HG03066 (cell line): ENCODE results near the gene SRBD1.

Experiments
- ATAC-seq: cut with Tn5 transposase; IDR thresholded peaks from one replicate; pipeline ENCODE4 v1.9.1; 2021; ENCODE audit warnings: low read depth; ENCODE audit not compliant: unreplicated experiment

The SRBD1 gene

DNA sequence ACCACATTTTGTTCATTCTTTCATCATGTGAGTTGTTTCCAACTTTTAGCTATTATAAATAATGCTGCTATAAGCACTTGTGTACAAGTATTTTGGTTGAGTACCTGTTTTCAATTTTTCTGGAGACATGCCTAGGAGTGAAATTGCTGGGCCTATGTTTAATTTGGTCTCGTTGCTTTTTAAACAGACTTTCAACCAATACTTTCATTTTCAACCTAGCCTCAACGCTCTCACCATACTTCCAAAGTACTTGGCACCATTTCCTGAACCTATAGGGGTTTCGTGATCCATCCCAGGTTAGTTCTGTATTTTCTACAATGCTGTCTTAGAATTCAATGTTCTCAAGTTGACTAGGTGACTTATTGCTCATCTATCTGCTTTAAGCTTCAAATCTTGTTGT, 126.1 kb downstream of the SRBD1 start:
- no peak for ATAC-seq

- no peak for ATAC-seq
Observed at GRCh38 chr2:45483997-45484396, 127.1 kb downstream of the SRBD1 start.

GRCh38 chr2:45477546-45477945, 133.5 kb downstream of the SRBD1 start:
- no peak for ATAC-seq

GRCh38 chr2:45470531-45470930, 140.5 kb downstream of the SRBD1 start:
- no peak for ATAC-seq

DNA sequence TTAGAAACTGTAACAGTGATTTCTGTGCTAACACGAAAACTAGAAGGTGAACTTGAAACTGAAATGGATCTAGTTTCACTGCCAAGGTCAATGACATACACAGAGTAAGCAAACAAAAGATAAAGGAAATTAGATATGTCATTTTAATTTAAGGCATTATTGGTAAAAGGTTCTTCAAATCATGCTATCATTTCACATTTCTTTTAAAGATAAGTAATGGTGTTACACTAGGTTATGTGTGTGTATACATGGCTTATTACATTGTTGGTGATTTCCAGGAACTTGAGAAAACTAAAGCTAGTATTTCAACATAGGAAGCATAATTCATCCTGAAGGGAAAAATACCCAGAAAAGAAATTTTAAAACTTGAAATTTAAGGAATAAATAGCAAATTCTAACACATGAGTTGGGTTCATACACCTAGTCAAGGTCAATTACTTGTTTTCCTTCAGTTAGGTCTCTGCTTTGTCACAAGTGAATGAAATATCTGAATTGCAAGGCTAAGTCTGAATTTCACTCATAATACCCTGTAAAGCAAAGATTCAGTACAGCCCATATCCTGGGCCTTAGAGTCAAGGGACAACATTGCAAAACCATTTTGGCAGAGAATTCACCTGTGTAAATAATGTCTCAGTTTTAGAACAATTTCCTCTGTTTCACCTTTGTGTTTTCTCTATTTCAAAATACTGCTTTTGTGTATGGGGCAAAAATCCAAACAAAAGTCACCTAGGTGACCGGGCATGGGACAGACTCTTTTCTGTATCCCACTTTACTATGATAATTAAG, 141.6 kb downstream of the SRBD1 start:
- ATAC-seq, result no peak

- no peak for ATAC-seq
Observed at GRCh38 chr2:45468279-45468678, 142.8 kb downstream of the SRBD1 start.

- ATAC-seq, result no peak
Observed at GRCh38 chr2:45466053-45466452, 145.0 kb downstream of the SRBD1 start.

DNA sequence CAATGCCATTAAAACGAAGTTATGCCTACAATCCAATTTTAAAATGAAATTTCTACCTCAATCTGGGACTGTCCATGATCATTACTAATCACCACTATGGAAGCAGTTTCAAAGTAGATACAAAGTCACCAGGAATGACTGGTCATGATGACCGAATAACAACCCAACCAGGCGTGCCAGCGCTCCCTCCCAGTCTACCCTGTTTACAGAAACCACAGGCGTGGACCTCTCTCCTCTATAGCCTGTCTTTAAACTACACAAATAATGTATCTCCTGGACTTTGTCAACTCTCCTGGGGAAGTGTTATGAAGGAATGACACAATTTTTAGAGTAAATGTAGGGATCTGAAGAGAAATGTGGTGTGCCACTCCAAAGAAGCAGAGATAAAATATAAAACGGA, 150.2 kb downstream of the SRBD1 start:
- ATAC-seq, result no peak

GRCh38 chr2:45459860-45460259, 151.2 kb downstream of the SRBD1 start:
- no peak for ATAC-seq

- ATAC-seq, result no peak
Observed at GRCh38 chr2:45458909-45459563, 152.0 kb downstream of the SRBD1 start.

- no peak for ATAC-seq
Observed at GRCh38 chr2:45457211-45457945, 153.7 kb downstream of the SRBD1 start.

GRCh38 chr2:45452866-45453265, 158.2 kb downstream of the SRBD1 start:
- ATAC-seq, result no peak

DNA sequence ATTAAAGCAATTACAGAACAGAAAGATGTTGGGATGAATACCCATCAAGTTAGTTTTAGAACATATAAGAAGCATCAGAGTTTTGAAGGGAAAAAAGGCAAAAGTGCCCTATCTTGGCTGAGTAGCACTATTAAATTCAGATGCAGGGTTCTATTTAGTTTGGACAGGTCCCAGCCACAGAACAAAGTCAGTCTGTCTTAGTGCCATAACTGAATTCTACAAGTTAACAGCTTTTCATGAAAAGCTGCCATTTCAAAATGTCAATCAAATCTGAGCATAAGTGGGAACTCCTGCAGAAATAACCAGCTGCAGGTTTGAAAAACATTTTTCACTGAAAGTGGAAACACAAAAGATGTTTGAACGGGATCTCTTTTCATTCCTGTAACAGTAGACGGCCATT, 160.4 kb downstream of the SRBD1 start:
- no peak for ATAC-seq

- no peak for ATAC-seq
Observed at GRCh38 chr2:45448217-45448616, 162.8 kb downstream of the SRBD1 start.

GRCh38 chr2:45446016-45446415, 165.1 kb downstream of the SRBD1 start:
- no peak for ATAC-seq

- ATAC-seq, result no peak
Observed at GRCh38 chr2:45445037-45445436, 166.0 kb downstream of the SRBD1 start.

DNA sequence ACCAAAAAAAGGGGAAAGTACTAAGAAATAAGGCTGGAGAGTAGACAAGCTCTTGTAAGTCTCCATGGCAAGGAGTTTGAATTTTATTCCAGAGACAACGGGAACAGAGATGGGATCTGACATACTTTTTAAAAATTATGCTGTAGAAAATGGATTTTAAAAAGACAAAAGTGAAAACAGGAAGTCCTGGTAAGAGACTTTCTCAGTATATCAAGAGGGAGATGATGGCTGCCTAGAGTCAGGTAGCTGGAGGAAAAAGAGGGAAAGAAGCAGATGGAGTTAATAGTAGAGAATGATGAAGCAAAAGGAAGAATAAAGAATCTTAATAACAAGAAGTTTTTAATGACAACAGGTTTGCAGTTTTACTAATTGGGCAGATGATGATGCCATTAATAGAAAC, 168.1 kb downstream of the SRBD1 start:
- ATAC-seq, result no peak

DNA sequence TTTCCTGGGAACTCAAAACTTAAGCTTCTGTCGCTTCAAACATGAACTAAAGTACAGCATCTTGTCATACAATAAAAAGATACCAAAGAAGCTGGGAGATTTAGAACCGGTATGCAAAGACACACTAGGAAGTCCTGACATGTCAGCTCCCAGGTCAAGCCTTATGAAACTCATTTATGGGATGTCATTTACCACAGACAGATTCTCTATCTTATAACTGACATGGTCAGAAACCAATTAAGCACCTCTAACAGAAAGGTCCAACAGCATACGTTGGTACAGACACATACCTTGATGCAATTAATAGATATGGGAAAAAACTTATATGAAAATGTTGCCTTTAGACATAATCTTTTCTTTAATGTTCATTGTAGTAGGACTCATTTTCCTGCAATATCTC, 169.0 kb downstream of the SRBD1 start:
- ATAC-seq, result no peak

DNA sequence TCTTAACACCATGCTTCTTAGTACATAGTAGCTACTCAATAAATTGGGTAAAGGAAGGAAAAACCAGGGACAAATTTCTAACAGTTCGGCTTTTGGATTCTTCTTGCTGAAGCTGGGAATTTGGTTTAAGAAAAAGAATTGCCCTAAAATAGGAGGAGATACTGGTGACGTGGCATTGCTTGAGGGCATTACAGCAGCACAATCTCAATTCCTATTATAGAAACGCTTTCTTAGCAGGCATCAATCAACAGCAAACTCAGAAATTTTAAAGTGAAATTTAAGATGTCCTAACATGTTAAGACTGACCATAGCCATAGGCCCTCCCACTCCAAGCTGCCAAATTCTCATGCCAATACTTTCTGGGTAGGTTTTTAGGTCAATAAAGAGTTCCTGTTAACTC, 169.5 kb downstream of the SRBD1 start:
- ATAC-seq, result no peak

DNA sequence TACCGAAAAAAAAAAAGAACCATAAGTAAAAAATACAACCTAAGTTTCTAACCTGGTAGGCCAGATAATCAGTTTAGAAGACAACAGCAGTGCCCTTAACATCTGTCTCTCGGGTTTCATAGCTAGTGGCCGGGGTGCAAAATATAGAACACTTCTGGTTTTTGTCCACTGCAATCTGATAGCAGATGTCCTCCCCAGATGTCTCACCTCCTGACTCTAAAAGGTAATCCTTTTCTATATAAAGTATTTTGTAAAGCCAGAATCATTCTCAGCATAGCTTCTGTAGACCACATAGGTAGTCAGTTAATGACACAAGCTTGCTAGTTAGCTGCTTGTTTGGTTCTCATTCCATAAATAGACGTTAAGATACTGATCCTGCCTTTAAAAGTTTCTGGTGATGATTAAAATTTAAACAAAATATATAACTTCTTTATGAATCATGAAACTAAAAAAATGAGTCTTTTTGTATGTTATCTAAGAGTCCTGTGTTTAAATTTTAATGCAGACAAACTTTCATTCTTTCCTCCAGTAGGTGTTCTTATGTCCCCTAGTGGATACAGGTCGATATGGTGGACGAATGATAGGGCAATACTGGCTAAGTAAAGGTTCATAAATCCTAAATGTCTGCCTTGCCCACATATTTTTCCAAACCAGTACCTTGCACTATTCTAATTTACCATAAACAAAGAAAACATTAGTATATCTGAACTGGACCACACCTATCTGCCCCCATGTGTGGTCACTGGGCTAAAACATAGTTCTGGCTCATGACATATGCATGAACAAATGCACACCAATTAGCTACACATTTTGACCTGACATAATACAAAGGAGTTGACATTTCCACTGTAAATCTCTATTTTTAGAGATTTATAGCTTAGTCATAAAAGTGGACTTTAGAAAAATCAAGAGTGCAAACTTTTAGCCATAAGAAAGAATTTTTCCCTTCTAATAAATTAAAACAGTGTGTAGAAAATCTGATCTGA, 171.0 kb downstream of the SRBD1 start:
- ATAC-seq, result peak; percentile 68
